Measurements from ENCODE around the gene PCBD1.

PCBD1 gene

GRCh38 chr10:70833601-70834000 lies 54.8 kb downstream of the PCBD1 start:
- no peak for DNase-seq

Measured in suppressor macrophage (primary cell).